HG03378 (cell line): ENCODE measurements around the gene ST6GALNAC2.
A peak's percentile ranks its signal among the peaks of the same experiment; 100 is the strongest.
"Not testable (repeated sequence)": the region's sequence is repeated elsewhere in the genome, so short reads cannot be mapped to it uniquely, and the experiment has no call there.

Source experiments
- ATAC-seq: cut with Tn5 transposase; IDR thresholded peaks from one replicate; pipeline ENCODE4 v1.9.1; 2021; ENCODE audit warnings: mild to moderate bottlenecking, moderate library complexity; ENCODE audit not compliant: unreplicated experiment

ST6GALNAC2 gene

DNA sequence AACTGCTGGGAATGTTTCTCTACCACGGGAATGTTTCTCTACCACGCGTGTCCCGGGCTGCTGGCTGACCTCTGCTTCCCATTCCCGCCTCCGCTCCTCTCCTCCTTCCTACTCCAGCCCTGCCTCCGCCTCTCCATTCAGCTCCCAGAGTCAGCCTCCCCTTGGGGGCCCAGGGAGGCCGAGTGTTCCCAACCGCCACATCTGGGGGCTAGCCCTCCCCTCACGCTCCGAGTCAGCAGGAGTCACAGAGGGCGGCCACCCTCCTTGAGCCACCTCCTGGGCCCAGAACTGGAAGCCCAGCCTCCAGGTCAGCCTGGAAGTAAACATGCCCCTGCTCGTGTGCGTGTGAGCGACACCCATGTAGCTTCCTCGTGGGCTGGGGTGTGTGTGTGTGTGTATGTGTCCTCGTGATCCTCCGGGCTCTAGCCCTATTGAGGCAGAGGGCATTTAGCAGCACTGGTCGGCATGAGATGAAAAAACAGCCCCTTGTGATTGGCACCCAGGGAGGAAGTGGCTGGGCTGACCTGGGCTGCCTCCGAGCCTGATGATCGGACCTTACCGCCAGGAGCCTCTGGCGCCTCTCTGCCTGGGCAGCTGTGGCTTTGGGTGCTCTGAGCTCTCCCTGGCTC lies 55.5 kb downstream of the ST6GALNAC2 start:
- no peak for ATAC-seq

DNA sequence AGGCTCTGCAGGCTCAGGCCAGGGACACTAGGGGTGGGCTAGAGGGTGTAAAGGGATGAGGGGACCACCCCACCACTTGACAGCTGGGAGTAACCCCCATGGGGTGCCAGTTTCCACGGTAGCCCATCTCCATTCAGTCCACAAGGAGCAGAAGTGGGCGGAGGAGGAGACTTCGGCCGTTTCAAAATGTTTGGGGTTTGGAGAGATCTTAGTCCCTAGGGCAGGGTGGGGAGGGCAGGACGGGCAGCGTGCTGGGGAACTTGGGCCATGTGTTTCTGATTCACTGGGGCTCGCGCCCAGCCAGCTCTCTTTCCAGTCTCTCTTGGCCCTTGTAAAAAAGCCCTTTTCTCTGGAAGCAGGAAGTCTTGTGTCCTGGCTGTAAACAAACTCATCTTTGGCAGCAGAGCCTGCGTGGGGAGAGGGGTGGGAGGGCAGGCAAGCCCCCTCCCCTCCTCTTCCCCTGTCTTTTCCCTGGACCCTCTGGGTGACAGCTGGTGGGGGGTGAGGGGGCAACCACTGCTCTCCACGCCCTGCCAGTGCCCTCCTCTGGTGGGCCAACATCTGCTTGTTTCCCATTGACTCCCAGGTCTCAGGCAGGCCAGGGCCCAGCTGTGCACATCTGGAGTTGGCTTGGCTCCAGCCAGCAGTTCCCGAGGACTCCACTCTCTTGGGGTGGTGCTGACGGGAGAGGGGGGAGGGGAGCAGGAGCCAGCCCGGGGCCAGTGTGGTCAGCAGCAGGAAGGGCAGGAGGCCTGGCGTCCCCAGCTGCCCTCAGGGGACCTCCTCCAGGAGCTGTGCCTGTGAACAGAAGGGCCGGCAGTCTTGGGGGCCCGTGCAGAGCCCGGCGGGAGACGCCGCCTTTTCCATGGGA lies 56.2 kb downstream of the ST6GALNAC2 start:
- no peak for ATAC-seq

DNA sequence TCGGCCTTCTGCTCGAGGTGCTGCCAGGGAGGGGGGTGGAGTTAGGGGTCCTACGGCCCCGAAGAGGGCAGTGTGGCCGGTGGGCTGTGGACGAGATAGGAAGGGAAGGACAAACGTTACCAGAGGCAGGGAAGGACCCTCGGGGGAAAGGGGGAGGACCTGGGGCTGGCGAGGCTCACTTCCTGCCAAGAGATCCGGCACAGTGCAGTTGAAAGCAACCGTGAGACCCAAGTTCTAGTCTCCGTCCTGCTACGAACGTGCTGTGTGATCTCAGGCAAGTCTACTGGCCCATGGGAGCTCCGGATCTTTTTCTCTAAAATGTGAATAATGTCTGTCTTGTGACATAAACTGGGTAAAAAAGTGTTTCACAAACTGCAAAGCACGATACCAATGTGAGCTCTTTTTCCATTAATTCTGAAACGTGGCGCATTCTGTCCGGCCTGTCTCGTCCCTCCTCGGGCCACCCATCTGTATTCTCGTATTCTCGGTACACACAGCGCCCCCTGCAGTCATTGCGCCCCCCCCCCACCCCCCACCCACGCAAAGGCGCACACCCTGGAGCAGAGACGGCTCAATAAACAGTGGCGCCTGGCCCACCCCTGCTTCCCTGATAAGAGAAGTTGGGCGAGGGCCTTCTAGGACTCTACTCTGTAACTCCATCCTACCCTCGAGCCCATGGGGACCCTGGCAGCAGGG lies 57.0 kb downstream of the ST6GALNAC2 start:
- ATAC-seq: no peak

DNA sequence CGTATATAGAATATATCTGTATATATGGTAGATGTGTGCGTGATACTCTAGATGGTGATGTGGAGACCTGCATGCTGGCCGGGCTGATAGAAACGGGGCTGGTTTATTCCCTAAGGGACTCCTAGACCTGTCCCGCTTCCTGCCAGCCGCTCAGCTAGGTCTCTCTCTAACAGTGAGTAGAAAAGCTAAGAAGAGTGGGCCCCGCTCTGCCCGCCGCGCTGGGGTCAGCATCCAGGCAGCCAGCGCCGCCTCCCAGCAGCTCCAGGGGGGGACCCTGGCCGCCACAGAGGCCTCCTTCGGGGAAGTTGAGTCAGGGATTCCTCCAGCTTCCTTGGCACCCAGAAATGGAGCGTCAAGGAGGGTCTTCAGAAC lies 57.5 kb downstream of the ST6GALNAC2 start:
- peak; percentile 34 for ATAC-seq

DNA sequence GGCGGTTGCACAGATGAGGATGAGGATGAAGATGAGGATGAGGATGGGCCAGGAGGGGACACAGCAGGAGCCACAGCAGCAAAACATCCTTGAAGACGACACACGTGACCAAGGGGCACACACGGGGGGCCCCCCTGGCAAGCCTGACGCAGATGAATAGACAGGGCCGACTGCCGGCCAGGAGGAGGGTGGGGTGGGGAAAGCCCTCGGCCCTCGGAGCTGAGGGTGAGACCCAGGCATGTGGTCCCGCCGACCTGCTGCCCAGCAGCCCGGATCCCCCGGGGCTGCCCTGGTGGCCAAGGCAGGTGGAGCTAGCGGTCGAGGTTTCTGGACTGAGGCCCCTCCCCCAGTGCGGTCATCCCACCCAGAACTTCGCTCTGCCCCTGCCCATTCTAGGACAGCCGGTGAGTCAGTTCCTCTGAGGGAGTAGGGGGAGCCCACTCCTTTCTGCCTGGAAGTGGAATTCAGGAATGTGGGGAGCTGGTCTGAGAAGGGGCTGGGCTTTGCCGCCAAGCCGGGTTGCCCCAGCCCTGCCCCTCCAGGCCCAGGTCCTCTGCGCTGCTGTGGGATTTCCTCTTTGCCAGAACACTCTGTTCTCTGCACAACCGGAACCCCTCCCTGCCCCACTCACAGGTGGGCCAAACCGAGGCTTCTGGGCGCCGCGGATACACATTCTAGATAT lies 58.1 kb downstream of the ST6GALNAC2 start:
- peak; percentile 49 for ATAC-seq

DNA sequence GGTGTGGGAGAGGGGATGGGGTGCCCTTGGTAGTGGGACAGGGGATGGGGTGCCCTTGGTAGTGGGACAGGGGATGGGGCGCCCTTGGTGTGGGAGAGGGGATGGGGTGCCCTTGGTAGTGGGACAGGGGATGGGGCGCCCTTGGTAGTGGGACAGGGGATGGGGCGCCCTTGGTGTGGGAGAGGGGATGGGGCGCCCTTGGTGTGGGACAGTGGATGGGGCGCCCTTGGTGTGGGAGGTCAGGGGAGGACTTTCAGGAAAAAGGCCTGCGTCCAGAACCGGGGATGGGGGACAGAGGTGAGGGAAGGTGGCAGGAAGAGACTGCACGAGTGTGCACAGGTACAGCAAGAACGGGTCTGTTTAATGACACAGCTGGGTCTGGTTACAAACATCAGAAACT lies 58.6 kb downstream of the ST6GALNAC2 start:
- not testable (repeated sequence) for ATAC-seq

DNA sequence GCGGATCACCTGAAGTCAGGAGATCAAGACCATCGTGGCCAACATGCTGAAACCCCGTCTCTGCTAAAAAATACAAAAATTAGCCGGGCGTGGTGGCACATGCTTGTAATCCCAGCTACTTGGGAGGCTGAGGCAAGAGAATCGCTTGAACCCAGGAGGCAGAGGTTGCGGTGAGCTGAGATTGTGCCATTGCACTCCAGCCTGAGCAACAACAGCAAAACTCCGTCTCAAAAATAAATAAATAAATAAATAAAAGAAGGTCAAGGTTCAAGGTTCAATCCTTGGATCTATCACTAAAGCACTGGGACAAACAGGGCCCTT lies 60.2 kb downstream of the ST6GALNAC2 start:
- ATAC-seq: not testable (repeated sequence)

DNA sequence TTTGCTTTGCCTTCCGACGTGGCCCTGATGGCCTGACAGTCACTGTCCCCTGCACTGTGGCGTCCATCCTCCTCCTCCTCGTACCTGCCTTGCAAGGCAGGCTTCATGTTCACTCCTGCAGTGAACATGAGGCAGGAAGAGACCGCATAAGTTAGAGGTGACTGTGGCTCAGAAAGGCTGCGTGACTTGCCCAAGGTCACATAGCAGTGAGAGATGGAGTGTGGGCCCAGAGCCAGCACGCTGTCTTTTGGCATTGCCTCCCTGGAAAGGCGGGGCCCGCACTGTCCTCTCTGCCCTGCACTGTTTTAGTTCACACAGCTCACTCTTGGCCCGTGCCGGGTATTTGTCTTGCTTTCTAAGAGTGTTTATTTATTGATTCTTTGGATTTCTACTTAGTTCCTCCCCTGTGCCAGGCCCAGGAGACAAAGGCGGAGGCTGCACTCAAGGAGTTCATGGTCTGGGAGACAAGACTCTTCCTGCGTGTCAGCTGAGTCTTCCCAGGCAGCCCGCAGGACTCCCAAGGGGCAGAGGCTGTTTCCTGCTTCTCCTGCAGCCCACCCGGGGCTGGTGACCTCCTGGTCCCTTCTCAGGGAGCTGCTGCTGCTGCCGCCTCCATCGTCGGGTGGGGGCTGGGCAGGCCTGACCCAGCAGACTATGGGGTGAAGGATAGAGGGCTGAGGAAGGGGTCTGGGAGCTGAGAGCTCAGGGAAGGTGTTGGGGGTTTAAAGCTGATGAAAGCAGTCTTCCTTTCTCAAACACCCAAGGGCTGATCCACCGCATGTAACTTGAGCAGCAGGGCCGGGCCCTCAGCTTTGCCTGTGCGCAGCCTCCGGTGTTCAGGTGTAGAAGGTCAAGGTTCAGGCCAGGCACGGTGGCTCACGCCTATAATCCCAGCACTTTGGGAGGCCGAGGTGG lies 60.8 kb downstream of the ST6GALNAC2 start:
- ATAC-seq: no peak

DNA sequence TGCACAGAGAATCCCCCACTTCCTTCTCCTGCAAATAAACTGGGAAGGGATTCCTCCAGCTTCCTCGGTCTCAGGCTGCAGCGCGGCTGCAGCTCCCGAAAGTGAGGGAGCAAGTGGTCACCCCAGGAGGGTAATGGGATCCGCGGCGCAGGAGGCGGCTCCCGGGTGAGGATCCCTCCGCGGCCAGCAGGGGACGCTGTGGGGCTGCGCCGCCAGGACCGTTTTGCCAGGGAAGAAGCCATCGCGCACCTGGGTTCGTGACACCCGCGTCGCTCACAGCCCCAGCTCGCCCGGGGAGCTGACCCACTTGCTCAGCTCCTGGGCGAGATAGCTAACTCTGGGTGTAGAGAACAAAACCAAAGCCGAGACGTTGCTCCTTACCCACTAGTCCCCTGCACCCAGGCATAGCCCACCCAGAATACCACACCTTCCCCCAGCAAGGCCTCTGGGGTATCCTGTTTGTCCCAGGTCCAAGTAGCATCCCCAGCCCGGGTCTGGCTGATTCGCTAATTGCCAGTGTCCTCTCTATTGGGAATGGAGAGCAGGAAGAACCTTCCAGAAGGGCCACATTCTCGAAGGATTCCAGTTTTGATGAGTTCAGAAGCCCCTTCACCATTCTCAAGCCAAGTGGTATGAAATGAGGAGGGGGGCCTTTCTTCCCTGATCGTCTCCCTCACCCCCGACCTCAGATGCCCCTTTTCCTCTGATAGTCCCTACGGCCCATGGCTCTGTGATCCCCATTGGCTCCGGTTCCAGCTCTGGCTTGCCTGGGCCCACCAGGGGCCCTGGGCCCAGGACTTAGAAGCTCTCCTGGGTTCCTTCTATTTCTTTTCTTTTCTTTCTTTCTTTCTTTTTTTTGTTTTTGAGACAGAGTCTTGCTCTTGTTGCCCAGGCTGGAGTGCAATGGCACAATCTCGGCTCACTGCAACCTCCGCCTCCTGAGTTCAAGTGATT lies 62.3 kb downstream of the ST6GALNAC2 start:
- ATAC-seq: no peak

DNA sequence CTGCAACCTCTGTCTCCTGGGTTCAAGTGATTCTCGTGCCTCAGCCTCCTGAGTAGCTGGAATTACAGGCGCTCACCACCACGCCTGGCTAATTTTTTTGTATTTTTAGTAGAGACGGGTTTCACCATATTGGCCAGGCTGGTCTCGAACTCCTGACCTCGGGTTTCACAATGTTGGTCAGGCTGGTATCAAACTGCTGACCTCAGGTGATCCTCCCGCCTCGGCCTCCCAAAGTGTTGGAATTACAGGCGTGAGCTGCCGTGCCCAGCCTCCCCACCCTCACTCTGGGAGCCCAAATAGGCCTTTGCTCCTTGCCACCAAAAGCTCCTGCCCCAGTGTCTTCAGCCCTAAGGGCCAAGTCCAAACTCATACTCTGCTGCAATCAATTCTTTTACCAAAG lies 64.0 kb downstream of the ST6GALNAC2 start:
- not testable (repeated sequence) for ATAC-seq

DNA sequence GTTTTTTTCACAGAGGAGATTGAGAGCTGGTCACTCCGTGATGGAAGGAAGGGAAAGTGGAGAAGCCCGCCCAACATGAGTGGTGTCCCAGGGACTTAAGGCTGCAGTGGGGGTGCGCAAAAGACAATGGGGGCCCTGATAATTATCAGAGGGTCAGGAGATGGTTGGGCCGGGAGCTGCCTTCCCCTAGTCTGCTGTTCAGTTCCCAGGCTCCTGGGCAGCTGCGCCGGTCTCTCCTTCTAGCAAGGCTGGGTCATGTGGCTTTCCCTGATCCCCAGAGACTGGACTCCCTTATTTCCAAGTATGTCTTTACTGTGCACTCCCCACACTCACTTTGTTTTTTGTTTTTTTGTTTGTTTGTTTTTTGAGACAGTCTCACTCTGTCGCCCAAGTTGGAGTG lies 64.4 kb downstream of the ST6GALNAC2 start:
- no peak for ATAC-seq

DNA sequence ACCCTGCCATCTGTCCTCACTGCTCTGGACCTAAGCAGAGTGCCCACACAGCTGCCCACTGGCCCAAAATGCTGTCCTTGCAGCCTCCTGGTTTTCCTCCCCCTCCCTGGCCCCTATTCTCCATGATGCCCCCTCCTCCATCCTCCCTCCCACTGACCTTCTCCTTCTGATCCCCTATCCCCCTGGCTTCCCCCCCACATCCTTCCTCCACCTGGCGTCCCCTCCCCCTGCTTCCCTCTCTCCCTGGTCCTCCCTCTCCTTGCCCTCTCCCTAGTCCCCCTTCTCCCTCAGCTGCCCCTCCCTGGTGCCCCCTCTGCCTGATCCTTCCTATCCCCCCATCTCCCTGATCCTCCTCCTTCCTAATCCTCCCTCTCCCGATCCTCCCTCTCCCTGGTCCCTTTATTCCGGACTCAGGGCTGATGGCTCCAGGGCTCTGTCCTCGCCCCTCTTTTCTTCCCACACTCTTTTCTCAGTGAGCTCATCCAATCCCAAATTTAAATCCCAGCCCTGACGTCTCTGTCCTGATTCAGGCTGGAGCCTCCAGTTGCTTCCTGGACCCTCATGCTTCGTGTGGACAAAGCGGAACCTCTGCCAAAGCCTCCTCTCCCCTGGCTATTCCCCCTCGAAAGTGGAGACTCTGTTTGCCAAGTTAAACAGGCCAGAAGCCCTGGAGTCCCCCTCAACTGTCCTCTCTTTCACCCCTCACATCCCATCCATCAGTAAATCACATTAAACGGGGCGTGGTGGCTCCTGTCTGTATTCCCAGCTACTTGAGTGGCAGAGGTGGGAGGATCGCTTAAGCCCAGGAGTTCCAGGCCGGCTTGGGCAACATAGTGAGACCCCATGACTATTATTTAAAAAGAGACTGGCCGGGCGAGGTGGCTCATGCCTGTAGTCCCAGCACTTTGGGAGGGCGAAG lies 66.4 kb downstream of the ST6GALNAC2 start:
- no peak for ATAC-seq

DNA sequence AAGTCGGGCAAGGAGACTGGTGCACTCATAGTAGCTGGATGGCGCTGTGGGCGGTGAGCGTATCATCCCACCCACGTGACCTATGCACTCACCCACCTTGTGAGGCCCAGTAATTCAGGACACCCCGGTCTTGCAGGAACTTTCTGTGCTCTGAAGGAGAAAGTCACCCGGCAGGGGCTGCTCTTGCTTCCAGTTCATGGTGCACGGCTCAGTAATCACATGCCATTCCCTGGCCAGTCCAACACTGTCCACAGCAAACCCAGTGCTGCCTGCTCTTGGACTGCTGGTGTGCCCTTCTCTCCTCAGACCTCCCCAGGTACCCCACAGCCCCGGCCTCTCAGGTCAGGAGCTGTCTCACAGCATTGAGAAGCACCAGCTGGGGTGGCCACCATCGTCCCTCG lies 68.0 kb downstream of the ST6GALNAC2 start:
- no peak for ATAC-seq
